Epithelial cell of esophagus (primary cell): Measurements from ENCODE around the gene PON3.

Source experiments
- DNase-seq: peaks from one replicate; pipeline ENCODE4 v3.0.0; 2010; ENCODE audit warnings: low read depth
- H3K4me3 ChIP-seq: 2 replicates; pipeline ENCODE4 v1.5.1; 2011; ENCODE audit warnings: mild to moderate bottlenecking, low read length, control low read depth
- CTCF ChIP-seq: IDR thresholded peaks from 2 replicates; pipeline ENCODE4 v1.5.1; 2011; ENCODE audit warnings: low read depth, mild to moderate bottlenecking, low read length, control low read depth, inconsistent platforms; ENCODE audit not compliant: insufficient read depth; ENCODE audit errors: missing control alignments

Gene PON3

GRCh38 chr7:95434557-95435421 lies 38.6 kb upstream of the PON3 start, which contains the start of gene PON2:
Gene PON2, minus strand, starts transcription at chr7:95435028. Its CDS starts 77 bp downstream, at chr7:95434951.
- peak; percentile 82 for DNase-seq
- TF ChIP-seq CTCF = no peak
- peak within 1 kb of the TSS; percentile 67 for H3K4me3 ChIP-seq

- DNase-seq = no peak
- H3K4me3 ChIP-seq = peak overlapping the region; percentile 67
- no peak for TF ChIP-seq CTCF
Measured at GRCh38 chr7:95433952-95434556, 37.9 kb upstream of the PON3 start.

GRCh38 chr7:95433129-95433528 lies 37.0 kb upstream of the PON3 start:
- no peak for TF ChIP-seq CTCF
- H3K4me3 ChIP-seq = no peak overlapping the region
- no peak for DNase-seq

GRCh38 chr7:95432606-95433005 lies 36.4 kb upstream of the PON3 start:
- no peak for DNase-seq
- no peak for TF ChIP-seq CTCF
- H3K4me3 ChIP-seq = no peak overlapping the region

- TF ChIP-seq CTCF = no peak
- peak; percentile 89 for DNase-seq
- no peak overlapping the region for H3K4me3 ChIP-seq
Measured at GRCh38 chr7:95430864-95431263, 34.7 kb upstream of the PON3 start.

GRCh38 chr7:95429241-95429990 lies 33.2 kb upstream of the PON3 start:
- no peak for TF ChIP-seq CTCF
- DNase-seq = no peak
- H3K4me3 ChIP-seq = no peak overlapping the region
